NCI-H187 (cell line): ENCODE measurements around the gene SERTAD1.
"Not testable (repeated sequence)": the region's sequence is repeated elsewhere in the genome, so short reads cannot be mapped to it uniquely, and the experiment has no call there.

Experiments
- DNase-seq, 2 experiments: peaks; one replicate each; lab custom pipeline; 2025; lab: John Stamatoyannopoulos, UW

Gene SERTAD1, protein sequence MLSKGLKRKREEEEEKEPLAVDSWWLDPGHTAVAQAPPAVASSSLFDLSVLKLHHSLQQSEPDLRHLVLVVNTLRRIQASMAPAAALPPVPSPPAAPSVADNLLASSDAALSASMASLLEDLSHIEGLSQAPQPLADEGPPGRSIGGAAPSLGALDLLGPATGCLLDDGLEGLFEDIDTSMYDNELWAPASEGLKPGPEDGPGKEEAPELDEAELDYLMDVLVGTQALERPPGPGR

DNA sequence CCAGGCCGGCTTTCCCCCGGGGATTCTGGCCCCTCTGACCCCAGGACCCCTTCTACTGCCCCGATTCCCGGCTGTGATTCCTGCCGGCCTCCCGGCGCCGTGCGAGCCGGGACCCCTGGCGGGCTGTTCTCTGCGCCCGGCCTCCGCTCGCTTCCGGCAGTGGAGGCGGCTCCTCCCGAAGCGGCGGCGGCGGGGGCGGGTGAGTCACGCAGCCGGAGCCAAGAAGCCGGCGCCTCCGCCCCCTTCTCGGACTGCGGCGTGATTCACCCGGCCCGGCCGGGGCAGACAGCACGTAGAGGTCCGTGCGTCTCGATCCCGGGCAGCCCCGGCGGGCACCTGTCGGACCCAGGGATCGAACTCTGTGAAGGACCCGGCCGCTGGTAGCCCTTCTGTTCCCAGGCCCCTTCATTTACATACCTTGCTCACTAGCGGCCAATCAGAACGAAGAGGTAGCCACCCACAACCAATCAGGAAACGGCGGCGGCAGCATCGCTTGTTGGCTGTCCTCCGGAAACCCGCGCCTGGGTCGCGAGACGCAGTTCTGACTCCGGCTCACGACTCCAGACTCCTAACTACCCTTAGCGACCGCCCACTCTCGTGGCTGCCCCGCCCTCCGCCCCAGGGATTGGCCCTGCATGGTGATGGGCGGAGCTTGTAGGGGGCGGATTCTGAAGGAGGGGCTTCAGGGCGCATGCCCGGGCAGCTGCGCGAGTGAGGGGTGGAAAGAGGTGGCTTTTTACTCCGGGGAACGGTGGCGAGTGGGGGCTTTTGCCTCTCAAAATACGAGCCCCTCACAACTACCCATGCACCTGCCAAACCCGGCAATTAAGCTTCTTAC, at the start of gene SERTAD1:
TSS of gene SERTAD1 (minus strand) at position 543 of the 838 bp plus-strand sequence. CDS start 2,446 bp downstream, outside the sequence.
- peak; percentile 99 for DNase-seq

DNA sequence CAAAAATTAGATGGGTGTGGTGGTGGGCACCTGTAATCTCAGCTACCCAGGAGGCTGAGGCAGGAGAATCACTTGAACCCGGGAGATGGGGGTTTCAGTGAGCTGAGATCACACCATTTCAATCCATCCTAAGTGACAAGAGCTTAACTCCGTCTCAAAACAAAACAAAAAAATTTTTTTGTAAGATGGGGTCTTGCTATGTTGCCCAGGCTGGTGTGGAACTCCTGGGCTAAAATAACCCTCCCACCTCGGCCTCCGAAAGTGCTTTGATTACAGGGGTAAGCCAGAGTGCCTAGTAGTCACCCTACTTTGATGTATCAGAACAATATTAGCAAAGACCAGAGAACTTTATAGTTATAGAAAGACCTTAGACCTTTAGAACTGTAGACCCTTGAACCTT, 48.9 kb upstream of the SERTAD1 start:
- no peak for DNase-seq

DNA sequence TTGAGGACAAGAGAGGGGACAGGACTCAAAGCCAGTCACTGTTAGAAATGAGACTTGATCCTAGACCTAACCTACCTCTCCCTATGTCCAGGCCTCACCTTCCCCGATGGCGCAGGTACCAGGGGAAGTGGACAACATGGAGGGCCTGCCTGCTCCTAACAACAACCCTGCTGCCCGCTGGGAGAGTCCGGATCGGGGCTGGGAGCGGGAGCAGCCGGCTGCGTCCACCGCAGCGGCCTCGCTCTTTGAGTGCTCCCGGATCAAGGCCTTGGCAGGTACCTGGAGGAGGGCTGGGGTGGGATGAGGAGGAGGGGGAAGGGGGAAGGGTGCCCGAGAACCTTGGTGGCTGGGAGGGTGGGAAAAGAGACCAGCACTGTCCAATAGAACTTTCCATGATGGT, 46.7 kb upstream of the SERTAD1 start:
- no peak for DNase-seq

DNA sequence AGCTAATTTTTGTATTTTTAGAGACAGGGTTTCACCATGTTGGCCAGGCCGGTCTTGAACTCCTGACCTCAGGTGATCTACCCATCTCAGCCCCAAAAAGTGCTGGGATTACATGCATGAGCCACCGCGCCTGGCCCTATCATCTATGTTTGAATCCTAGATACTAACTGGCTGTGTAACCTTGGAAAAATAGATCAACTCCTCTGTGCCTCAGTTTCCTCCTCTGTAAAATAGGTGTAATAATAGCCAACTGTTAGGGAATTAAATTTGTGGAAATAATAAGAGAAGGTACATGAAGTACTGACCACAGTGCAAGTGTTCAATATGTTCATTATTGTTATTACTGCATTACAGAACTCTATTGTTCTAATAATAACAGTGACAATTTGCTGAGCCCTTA, 45.3 kb upstream of the SERTAD1 start:
- DNase-seq, result no peak

DNA sequence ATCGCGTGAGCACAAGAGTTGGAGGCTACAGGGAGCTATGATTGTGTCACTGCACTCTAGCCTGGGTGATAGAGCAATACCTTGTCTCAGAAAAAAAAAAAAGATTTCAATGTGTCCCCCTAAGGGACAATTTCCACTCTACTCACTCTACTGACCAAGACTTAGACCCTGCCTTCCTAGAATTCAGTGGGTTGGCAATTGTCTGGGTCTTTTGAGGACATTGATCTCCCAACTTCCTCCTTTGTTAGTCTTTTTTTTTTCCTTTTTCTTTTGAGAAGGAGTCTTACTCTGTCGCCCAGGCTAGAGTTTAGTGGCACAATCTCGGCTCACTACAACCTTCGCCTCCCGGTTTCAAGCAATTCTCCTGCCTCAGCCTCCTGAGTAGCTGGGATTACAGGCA, 43.2 kb upstream of the SERTAD1 start:
- no peak for DNase-seq

- no peak for DNase-seq
Observed at GRCh38 chr19:40466985-40467734, 41.4 kb upstream of the SERTAD1 start, which contains the start of gene SPTBN4. SPTBN4 (plus strand) TSS chr19:40467001; CDS start chr19:40472622, 5,621 bp downstream.

DNA sequence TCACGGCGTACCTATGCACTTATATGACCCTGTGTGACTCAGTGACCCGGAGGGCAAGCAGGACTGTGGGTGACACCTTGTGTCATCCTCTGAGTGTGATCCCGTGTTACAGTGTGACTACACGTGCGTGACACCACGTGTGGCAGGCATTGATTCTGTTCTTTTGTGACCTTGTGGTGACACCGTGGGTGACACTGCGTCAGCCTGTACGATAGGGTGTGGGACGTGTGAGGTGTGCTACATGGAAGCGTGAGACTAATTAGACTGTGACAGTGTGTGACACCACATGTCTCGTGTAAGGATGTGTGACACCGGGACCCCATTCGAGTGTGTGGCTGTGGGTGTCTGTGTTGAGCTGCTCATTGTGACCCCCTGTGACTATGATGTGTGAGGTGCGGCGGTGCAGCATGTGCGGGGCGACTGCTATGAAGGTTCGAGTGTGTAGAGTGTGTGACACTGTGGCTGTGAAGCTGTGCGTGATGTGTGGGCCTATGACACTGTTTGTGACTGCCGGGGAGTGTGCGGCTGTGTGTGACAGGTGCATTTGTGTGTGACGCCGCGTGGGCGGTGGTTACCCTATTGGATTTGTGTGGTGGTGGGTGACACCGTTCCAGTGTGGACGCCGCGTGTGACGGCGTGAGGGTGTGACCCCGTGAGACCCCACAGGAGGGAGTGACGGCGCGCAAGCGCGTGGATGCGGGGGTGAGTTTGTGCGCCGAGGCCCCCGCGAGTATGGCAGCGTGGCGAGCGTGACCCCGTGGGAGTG, 40.6 kb upstream of the SERTAD1 start:
- DNase-seq, result no peak

GRCh38 chr19:40465557-40466218, 39.9 kb upstream of the SERTAD1 start, which contains the start of gene BLVRB:
BLVRB (minus strand) TSS chr19:40465745; CDS start chr19:40465688, 57 bp downstream.
- peak; percentile 98 to 99 for DNase-seq

DNA sequence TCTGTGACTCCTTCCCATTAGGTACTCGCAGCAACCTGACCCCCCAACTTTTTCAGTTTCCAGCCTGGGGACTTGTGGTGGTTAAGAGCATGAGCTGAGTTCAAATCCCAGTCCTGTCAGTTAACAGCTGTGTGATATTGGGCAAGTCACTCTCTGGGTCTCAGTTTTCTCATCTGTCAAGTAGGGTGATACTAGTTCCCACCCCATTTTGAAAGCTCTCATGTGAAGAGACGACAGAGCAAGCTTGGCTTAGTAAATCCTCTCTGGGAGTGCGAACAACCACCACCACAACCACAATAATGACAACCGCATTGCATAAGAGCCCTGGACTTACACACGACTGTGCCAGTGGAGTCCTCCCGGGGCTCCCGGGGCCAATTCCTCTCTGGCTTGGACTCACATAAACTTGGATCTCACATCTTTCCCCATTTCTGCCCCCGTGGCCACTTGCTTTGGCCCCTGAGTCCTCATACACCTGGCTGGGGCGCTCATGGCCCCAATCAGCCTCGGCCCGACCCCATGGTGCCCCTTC, 39.3 kb upstream of the SERTAD1 start:
- no peak for DNase-seq

DNA sequence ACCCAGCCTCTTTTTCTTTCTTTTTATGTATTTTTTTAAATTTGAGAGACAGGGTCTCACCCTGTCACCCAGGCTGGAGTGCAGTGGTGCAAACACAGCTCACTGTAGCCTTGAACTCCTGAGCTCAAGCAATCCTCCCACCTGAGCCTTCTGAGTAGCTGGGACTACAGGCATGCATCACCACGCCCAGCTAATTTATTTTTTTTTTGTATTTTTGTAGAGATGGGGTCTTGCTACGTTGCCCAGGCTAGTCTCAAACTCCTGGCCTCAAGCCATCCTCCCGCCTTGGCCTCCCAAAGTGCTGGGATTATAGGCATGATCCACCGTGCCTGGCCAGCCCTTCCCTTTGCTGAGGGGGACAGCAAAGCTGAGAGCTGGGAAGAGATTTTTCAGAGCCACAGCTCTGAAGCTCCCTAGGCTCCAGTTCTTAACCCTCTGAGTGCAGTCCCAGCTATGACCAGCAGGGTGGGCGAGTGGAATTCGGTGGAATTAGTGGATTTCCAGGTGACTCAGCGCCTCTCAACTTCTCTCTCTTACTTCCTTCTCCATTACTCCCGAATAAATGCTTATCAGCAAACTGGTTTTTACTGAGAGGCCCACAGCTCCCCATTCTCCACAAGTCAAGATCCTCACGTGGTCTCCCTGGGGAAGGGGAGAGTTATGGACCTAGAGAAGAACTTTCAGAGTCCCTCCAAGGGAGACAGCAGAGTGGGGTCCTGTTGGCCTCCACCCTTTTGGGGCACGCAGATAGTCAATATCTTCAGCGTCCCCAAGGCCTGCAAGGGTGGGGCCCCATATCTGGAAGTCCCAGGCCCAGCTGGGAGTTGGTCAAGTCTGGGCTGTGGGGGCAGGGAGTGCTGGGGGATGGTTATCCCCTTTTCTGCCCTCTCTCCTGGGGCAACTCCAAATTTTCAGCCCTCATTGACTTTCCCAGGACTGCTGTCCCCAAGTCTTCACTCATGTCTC, 38.5 kb upstream of the SERTAD1 start:
- peak; percentile 21 to 65 for DNase-seq

- DNase-seq, result not testable (repeated sequence)
Observed at GRCh38 chr19:40463587-40464037, 37.8 kb upstream of the SERTAD1 start.

DNA sequence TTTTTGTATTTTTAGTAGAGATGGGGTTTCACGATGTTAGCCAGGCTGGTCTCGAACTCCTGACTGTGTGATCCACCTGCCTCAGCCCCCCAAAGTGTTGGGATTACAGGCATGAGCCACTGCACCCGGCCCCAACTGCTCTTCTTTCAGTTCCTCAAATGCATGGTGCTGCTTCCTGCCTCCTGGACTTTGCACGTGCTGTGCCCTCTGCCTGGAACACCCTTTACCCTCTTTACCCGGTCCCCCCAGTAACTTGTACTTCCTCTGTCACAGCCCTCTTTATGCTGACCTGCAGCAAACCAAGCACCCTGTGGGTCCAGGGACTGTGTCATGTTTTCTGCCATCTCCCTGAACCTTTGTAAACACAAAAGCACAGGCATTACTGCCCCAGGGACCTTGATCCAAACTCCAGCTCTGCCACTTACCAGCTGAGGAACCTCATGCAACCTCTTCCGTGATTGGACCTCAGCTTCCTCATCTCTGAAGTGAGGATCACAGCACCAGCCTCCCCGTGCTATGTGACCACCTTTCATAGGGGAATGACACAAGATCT, 36.0 kb upstream of the SERTAD1 start:
- no peak for DNase-seq

DNA sequence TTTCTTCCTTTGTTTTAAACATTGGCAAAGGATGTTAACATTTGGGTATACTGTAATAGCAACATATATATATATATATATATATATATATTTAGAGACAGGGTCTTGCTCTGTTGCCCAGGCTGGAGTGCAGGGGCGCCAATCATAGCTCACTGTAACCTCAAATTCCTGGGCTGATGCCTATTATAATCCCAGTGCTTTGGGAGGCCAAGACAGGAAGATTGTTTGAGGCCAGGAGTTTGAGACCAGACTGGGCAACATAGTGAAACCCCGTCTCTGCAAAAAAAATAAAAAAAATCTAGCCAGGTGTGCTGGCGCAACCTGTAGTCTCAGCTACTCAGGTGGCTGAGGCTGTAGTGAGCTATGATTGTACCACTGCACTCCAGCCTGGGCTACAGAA, 34.4 kb upstream of the SERTAD1 start:
- no peak for DNase-seq

- DNase-seq, result no peak
Observed at GRCh38 chr19:40458597-40458974, 32.8 kb upstream of the SERTAD1 start.

- DNase-seq, result no peak
Observed at GRCh38 chr19:40457953-40458596, 32.3 kb upstream of the SERTAD1 start.

GRCh38 chr19:40457048-40457447, 31.3 kb upstream of the SERTAD1 start:
- no peak for DNase-seq

DNA sequence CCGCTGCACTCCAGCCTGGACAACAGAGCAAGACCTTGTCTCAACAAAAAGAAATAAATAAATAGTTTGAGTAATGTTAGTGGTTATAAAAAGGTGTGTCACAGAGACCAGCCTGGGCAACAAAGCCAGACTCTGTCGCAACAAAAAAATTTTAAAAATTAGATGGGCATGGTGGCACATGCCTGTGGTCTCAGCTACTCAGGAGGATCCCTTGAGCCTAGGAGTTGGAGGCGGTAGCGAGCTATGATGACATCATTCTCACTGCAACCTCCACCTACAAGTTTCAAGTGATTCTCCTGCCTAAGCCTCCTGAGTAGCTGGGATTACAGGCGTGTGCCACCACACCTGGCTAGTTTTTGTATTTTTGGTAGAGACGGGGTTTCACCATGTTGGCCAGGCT, 28.2 kb upstream of the SERTAD1 start:
- DNase-seq, result not testable (repeated sequence)

GRCh38 chr19:40453151-40453735, 27.5 kb upstream of the SERTAD1 start:
- no peak for DNase-seq
